Breast epithelium (tissue), 4 donors: ENCODE measurements around the gene SPOP. TPM values are rescaled to one million over a fixed set of nuclear protein-coding genes. Genes with fewer than 3 reads are reported as not detected.

Experiments
- DNase-seq, 2 donors: peaks; one replicate each; pipeline ENCODE4 v3.0.0-alpha.2; 2019; ENCODE audit warnings: low spot score in 2 of 2
- H3K27ac ChIP-seq, 2 donors: fragments of 200-600 bp; sonication (generic) in 1 of 2; one replicate each; pipeline ENCODE4 v1.5.1; 2016 to 2019; ENCODE audit warnings: mild to moderate bottlenecking in 1 of 2
- H3K27me3 ChIP-seq, 2 donors: fragments of 200-600 bp; sonication (generic) in 1 of 2; one replicate each; pipeline versions ENCODE4 v1.5.1 to v1.6.0; 2017 to 2019; ENCODE audit warnings: control low read depth in 1 of 2, mild to moderate bottlenecking in 1 of 2
- H3K36me3 ChIP-seq: fragments of 200-600 bp; one replicate; pipeline ENCODE4 v1.5.1; 2019
- H3K4me1 ChIP-seq, 2 donors: fragments of 200-600 bp; sonication (generic); one replicate each; pipeline ENCODE4 v1.5.1; 2016 to 2019; ENCODE audit warnings: control low read depth in 1 of 2
- H3K4me3 ChIP-seq, 3 donors: fragments of 200-600 bp; sonication (generic); 1 replicate in 2 of 3; 2 replicates in 1 of 3; pipeline ENCODE4 v1.5.1; 2016 to 2019; ENCODE audit warnings: mild to moderate bottlenecking in 3 of 3, moderate library complexity in 2 of 3
- H3K9me3 ChIP-seq, 2 donors: fragments of 200-600 bp; sonication (generic) in 1 of 2; one replicate each; pipeline ENCODE4 v1.5.1; 2016 to 2019; ENCODE audit warnings: control low read depth in 1 of 2
- CTCF ChIP-seq, 3 donors: fragments of 450-650 bp; IDR thresholded peaks; one replicate each; pipeline ENCODE4 v1.5.1; 2016 to 2017; ENCODE audit warnings: antibody characterized with exemption in 3 of 3, mild to moderate bottlenecking in 3 of 3, moderate library complexity in 3 of 3
- POLR2A ChIP-seq: fragments of 450-650 bp; IDR thresholded peaks from one replicate; pipeline ENCODE4 v1.6.1; 2016; ENCODE audit warnings: antibody characterized with exemption, mild to moderate bottlenecking, moderate library complexity
- POLR2AphosphoS5 ChIP-seq, 3 donors: sonication (generic); formaldehyde crosslinking; IDR thresholded peaks; one replicate each; pipeline ENCODE4 v1.6.1; 2017; ENCODE audit warnings: antibody characterized with exemption in 3 of 3
- intact Hi-C: fragments of 100-400 bp; cut with DNase I; formaldehyde crosslinking; loops from one replicate; pipeline ENCODE4 v1.15.1; 2023; ENCODE audit warnings: low total_unique reads
- total RNA-seq, 3 donors: library from RNA; depleted of rRNA; stranded (reverse); fragments of >200 nt; gene quantifications; one replicate each; pipeline ENCODE4 v1.1.0, GENCODE V29; 2016

Gene SPOP
- total RNA-seq, 3 donors from 2014 or later, result 48.3 to 73.8 (median 55.4) TPM

- Histone ChIP-seq H3K36me3 (no peaks in the 10 kb centered on the region), H3K9me3 (no peaks in the 10 kb centered on the region), H3K27me3 (no peaks in the 10 kb centered on the region), H3K4me1 (peaks cover 0 to 4% of the 10 kb centered on the region in 2 donors), H3K4me3 (no peak overlapping the region), H3K27ac (peak overlapping the region; percentile 58 to 62)
- no peak for DNase-seq
- no peak for TF ChIP-seq CTCF (IDR thresholded peaks at IDR 0.05)
- TF ChIP-seq POLR2AphosphoS5 (IDR thresholded peaks at IDR 0.05), result no peak
- no peak for TF ChIP-seq POLR2A
- intact Hi-C loops, result no loop called here
Observed at GRCh38 chr17:49645654-49646053, 32.2 kb downstream of the SPOP start.

GRCh38 chr17:49640556-49640955, 37.3 kb downstream of the SPOP start:
- intact Hi-C loops, result no loop called here
- H3K9me3 ChIP-seq, result no peaks in the 10 kb centered on the region
- TF ChIP-seq CTCF (IDR thresholded peaks at IDR 0.05), result no peak
- TF ChIP-seq POLR2AphosphoS5 (IDR thresholded peaks at IDR 0.05), result no peak
- H3K27ac ChIP-seq, result no peak overlapping the region
- no peaks in the 10 kb centered on the region for H3K4me1 ChIP-seq
- no peak for DNase-seq
- H3K4me3 ChIP-seq, result no peak overlapping the region
- H3K27me3 ChIP-seq, result no peaks in the 10 kb centered on the region
- H3K36me3 ChIP-seq, result no peaks in the 10 kb centered on the region

GRCh38 chr17:49638818-49639217, 39.1 kb downstream of the SPOP start:
- no peak overlapping the region for H3K4me3 ChIP-seq
- intact Hi-C loops, result no loop called here
- H3K27me3 ChIP-seq, result no peaks in the 10 kb centered on the region
- H3K9me3 ChIP-seq, result no peaks in the 10 kb centered on the region
- TF ChIP-seq CTCF (IDR thresholded peaks at IDR 0.05) (no peak), POLR2A (no peak), POLR2AphosphoS5 (IDR thresholded peaks at IDR 0.05) (no peak)
- H3K36me3 ChIP-seq, result no peaks in the 10 kb centered on the region
- no peaks in the 10 kb centered on the region for H3K4me1 ChIP-seq
- no peak overlapping the region for H3K27ac ChIP-seq
- DNase-seq, result no peak

GRCh38 chr17:49637739-49638138, 40.2 kb downstream of the SPOP start:
- H3K4me1 ChIP-seq, result no peaks in the 10 kb centered on the region

GRCh38 chr17:49637050-49637449, 40.8 kb downstream of the SPOP start:
- H3K36me3 ChIP-seq, result no peaks in the 10 kb centered on the region
- H3K27me3 ChIP-seq, result no peaks in the 10 kb centered on the region
- TF ChIP-seq POLR2AphosphoS5 (IDR thresholded peaks at IDR 0.05) (no peak), CTCF (IDR thresholded peaks at IDR 0.05) (no peak), POLR2A (no peak)
- intact Hi-C loops, result no loop called here
- no peak overlapping the region for H3K27ac ChIP-seq
- DNase-seq, result no peak
- H3K4me1 ChIP-seq, result no peaks in the 10 kb centered on the region
- H3K4me3 ChIP-seq, result no peak overlapping the region
- H3K9me3 ChIP-seq, result no peaks in the 10 kb centered on the region

More at GRCh38 chr17:49637739-49638138, 40.2 kb downstream of the SPOP start:
- Histone ChIP-seq H3K27ac (no peak overlapping the region), H3K9me3 (no peaks in the 10 kb centered on the region), H3K4me3 (no peak overlapping the region), H3K27me3 (no peaks in the 10 kb centered on the region), H3K36me3 (no peaks in the 10 kb centered on the region)
- TF ChIP-seq CTCF (IDR thresholded peaks at IDR 0.05) (no peak), POLR2AphosphoS5 (IDR thresholded peaks at IDR 0.05) (no peak), POLR2A (no peak)
- DNase-seq, result no peak
- intact Hi-C loops, result no loop called here
